ENCODE results near the gene ADAMTS18. TPM values are rescaled to one million over a fixed set of nuclear protein-coding genes. Genes with fewer than 3 reads are reported as not detected.

ADAMTS18 gene
- total and polyA plus RNA-seq, 2 donors (not counting 3 experiments of a cell fraction or from before 2014, with no cell fraction given): 18.4 to 27.5 TPM

GRCh38 chr16:77437859-77438258 is 3.0 kb upstream of the ADAMTS18 start:
- Histone ChIP-seq H3K9me3 (replicated peaks; ENCODE audit: control insufficient read depth, insufficient read depth, low read length) (no peaks in the 10 kb centered on the region), H3K4me1 (ENCODE audit: control insufficient read depth, extremely low read depth, insufficient read depth, low read length) (peaks cover 24% of the 10 kb centered on the region), H3K27me3 (ENCODE audit: control insufficient read depth in 2 of 2, insufficient read depth in 2 of 2, low read length in 2 of 2) (peaks cover 0 to 3% of the 10 kb centered on the region in 2 experiments), H3K4me2 (ENCODE audit: insufficient read depth, low read length) (no peak overlapping the region), H3K79me2 (ENCODE audit: control insufficient read depth, insufficient read depth, low read length) (peaks cover 8% of the 10 kb centered on the region), H3K9ac (replicated peaks; ENCODE audit: extremely low read depth, insufficient read depth, low read length) (no peak overlapping the region), H3K27ac (ENCODE audit: insufficient read depth, low read depth, low read length) (no peak overlapping the region), H2AFZ (ENCODE audit: low read depth, low read length) (no peak overlapping the region), H3K36me3 (ENCODE audit: control insufficient read depth in 2 of 2, extremely low read depth in 1 of 2, insufficient read depth in 2 of 2, low read length in 2 of 2) (no peaks in the 10 kb centered on the region), H4K20me1 (replicated peaks; ENCODE audit: control insufficient read depth, extremely low read depth, insufficient read depth, low read length) (no peaks in the 10 kb centered on the region), H3K4me3 (replicated peaks in 1 of 3; ENCODE audit: insufficient read depth in 1 of 3, low read depth in 1 of 3, low read length in 3 of 3) (no peak overlapping the region), H3K9me1 (replicated peaks; ENCODE audit: control insufficient read depth, extremely low read depth, insufficient read depth, low read length) (no peaks in the 10 kb centered on the region)
- intact Hi-C loops (cut with micrococcal nuclease) (loop anchor here (1.0 to 2.0 kb wide), 4 partner anchors 146 to 533 kb away; no protein-coding TSS in a partner anchor), dilution Hi-C loops (cut with MboI; ENCODE audit: extremely low pct_ligation_motif_present, low sequenced_read_pairs) (no loop called here)
- peak; percentile 73 for DNase-seq (ENCODE audit: low read depth, low spot score)
- POLR2A ChIA-PET: interaction anchor here (1.3 kb wide), 1 partner anchor 148 kb away, joined by 3 read pairs; no protein-coding TSS in a partner anchor
- FAIRE-seq: peak; percentile 44
- no TSS peak for BruUV-seq (replicated peaks)
- CTCF ChIA-PET: interaction anchor here (0.6 to 11.3 kb wide), 37 partner anchors 9 to 566 kb away, joined by 3 to 366 read pairs (median 5); no protein-coding TSS in a partner anchor
- no peak for TF ChIP-seq FOS (IDR thresholded peaks at IDR 0.05; ENCODE audit: borderline replicate concordance, insufficient read depth, low read length)
- TF ChIP-seq, protein P1, sequence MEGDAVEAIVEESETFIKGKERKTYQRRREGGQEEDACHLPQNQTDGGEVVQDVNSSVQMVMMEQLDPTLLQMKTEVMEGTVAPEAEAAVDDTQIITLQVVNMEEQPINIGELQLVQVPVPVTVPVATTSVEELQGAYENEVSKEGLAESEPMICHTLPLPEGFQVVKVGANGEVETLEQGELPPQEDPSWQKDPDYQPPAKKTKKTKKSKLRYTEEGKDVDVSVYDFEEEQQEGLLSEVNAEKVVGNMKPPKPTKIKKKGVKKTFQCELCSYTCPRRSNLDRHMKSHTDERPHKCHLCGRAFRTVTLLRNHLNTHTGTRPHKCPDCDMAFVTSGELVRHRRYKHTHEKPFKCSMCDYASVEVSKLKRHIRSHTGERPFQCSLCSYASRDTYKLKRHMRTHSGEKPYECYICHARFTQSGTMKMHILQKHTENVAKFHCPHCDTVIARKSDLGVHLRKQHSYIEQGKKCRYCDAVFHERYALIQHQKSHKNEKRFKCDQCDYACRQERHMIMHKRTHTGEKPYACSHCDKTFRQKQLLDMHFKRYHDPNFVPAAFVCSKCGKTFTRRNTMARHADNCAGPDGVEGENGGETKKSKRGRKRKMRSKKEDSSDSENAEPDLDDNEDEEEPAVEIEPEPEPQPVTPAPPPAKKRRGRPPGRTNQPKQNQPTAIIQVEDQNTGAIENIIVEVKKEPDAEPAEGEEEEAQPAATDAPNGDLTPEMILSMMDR (IDR thresholded peaks at IDR 0.05; ENCODE audit: extremely low read depth in 1 of 2, insufficient read depth in 1 of 2, low read depth in 1 of 2, low read length in 2 of 2): peak; percentile 27 to 49

DNA sequence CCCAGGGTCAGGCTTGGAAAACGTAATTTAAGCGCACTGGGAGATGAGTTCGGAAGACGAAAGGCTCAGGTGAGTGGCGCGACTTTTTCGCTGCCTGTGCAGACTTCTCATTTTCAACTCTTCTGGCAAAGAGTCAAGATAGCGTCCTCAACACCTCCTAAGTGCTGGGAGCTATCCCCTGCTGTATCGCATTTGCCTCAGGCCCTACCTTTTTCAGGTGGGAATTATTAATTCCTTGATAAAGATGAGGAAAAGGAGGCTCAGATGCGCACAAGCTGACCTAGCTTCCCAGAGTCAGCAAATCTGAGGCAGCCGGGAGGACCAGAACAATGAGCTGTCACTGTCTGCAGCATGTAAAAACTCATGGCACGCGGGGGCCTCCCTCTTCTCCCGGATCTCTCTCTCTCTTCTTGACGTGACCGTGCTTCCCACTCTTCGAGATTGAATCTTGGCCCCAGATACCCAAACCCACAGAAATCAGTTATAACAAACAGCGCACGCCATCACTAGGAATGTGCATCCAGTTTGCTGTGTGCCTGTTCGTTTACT is 512 bp upstream of the ADAMTS18 start:
- ChIA-PET CTCF (interaction anchor here (0.8 to 11.3 kb wide), 8 partner anchors 9 to 568 kb away, joined by 3 to 366 read pairs (median 6); no protein-coding TSS in a partner anchor), POLR2A (interaction anchor here (1.1 to 2.6 kb wide), 3 partner anchors 148 to 150 kb away, joined by 3 to 13 read pairs (median 5); no protein-coding TSS in a partner anchor)
- Histone ChIP-seq H3K4me3 (replicated peaks in 1 of 3; ENCODE audit: insufficient read depth in 1 of 3, low read depth in 1 of 3, low read length in 3 of 3) (peak overlapping the region in 2 of 3 experiments; percentile 66 to 68), H4K20me1 (replicated peaks; ENCODE audit: control insufficient read depth, extremely low read depth, insufficient read depth, low read length) (no peaks in the 10 kb centered on the region), H3K4me2 (ENCODE audit: insufficient read depth, low read length) (peak overlapping the region; percentile 27), H3K9me1 (replicated peaks; ENCODE audit: control insufficient read depth, extremely low read depth, insufficient read depth, low read length) (no peaks in the 10 kb centered on the region), H3K36me3 (ENCODE audit: control insufficient read depth in 2 of 2, extremely low read depth in 1 of 2, insufficient read depth in 2 of 2, low read length in 2 of 2) (no peaks in the 10 kb centered on the region), H3K9ac (replicated peaks; ENCODE audit: extremely low read depth, insufficient read depth, low read length) (no peak overlapping the region), H3K4me1 (ENCODE audit: control insufficient read depth, extremely low read depth, insufficient read depth, low read length) (peaks cover 37% of the 10 kb centered on the region), H3K9me3 (replicated peaks; ENCODE audit: control insufficient read depth, insufficient read depth, low read length) (no peaks in the 10 kb centered on the region), H3K27ac (ENCODE audit: insufficient read depth, low read depth, low read length) (no peak overlapping the region), H2AFZ (ENCODE audit: low read depth, low read length) (peak overlapping the region; percentile 76), H3K27me3 (ENCODE audit: control insufficient read depth in 2 of 2, insufficient read depth in 2 of 2, low read length in 2 of 2) (peaks cover 0 to 3% of the 10 kb centered on the region in 2 experiments), H3K79me2 (ENCODE audit: control insufficient read depth, insufficient read depth, low read length) (peaks cover 23% of the 10 kb centered on the region)
- no peak for TF ChIP-seq MAX (IDR thresholded peaks at IDR 0.05; ENCODE audit: insufficient read depth, insufficient read length)
- FAIRE-seq: no peak
- dilution Hi-C loops (cut with MboI; ENCODE audit: extremely low pct_ligation_motif_present, low sequenced_read_pairs) (no loop called here), intact Hi-C loops (cut with micrococcal nuclease) (no loop called here)
- no peak for DNase-seq (ENCODE audit: low read depth, low spot score)
- no TSS peak for BruUV-seq (replicated peaks)
